ENCODE results near the gene UBE2G1. TPM values are rescaled to one million over a fixed set of nuclear protein-coding genes. Genes with fewer than 3 reads are reported as not detected.

Gene UBE2G1
- total RNA-seq, 1 experiment from 2014 or later, result 56.8 TPM

DNA sequence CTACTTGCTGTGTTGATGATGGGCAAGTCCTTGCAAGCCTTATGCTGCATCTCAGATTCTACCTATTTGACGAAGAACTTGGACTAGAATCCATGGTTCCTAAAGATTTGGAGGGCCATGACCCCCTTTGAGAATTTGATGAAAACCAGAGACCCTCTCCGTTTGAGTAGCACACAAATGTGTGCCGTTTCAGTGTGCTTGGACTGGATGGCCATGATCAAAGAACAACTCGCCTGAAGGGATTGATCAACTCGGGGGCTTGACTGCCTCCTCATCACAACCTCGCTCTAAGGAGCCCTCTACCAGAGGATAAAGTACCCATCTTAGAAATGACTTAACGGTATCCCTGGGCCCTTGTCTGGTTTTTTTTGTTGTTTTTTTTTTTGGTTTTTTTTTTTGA, 99.9 kb downstream of the UBE2G1 start:
- ChIA-PET POLR2A (no interaction called here), CTCF (no interaction called here)
- Histone ChIP-seq H3K4me1 (no peaks in the 10 kb centered on the region), H3K36me3 (ENCODE audit: control insufficient read depth, insufficient read depth, low read length) (no peaks in the 10 kb centered on the region), H3K4me3 (ENCODE audit: low read depth, low read length) (no peak overlapping the region), H3K9me3 (no peaks in the 10 kb centered on the region), H3K27me3 (replicated peaks; ENCODE audit: control insufficient read depth, insufficient read depth, low read length) (no peaks in the 10 kb centered on the region)
- Mint-ChIP-seq H3K27ac (ENCODE audit: unreplicated experiment) (no peak overlapping the region), H3K4me1 (ENCODE audit: low read depth, unreplicated experiment) (peaks cover 9% of the 10 kb centered on the region), H3K4me3 (ENCODE audit: unreplicated experiment) (no peak overlapping the region), H3K36me3 (ENCODE audit: insufficient read depth, unreplicated experiment) (peaks cover 18% of the 10 kb centered on the region), H3K27me3 (ENCODE audit: insufficient read depth, unreplicated experiment) (no peaks in the 10 kb centered on the region), H3K9me3 (ENCODE audit: unreplicated experiment) (no peaks in the 10 kb centered on the region)
- intact Hi-C loops (cut with micrococcal nuclease; ENCODE audit: unreplicated experiment), result no loop called here
- TF ChIP-seq, protein P1, sequence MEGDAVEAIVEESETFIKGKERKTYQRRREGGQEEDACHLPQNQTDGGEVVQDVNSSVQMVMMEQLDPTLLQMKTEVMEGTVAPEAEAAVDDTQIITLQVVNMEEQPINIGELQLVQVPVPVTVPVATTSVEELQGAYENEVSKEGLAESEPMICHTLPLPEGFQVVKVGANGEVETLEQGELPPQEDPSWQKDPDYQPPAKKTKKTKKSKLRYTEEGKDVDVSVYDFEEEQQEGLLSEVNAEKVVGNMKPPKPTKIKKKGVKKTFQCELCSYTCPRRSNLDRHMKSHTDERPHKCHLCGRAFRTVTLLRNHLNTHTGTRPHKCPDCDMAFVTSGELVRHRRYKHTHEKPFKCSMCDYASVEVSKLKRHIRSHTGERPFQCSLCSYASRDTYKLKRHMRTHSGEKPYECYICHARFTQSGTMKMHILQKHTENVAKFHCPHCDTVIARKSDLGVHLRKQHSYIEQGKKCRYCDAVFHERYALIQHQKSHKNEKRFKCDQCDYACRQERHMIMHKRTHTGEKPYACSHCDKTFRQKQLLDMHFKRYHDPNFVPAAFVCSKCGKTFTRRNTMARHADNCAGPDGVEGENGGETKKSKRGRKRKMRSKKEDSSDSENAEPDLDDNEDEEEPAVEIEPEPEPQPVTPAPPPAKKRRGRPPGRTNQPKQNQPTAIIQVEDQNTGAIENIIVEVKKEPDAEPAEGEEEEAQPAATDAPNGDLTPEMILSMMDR (IDR thresholded peaks at IDR 0.05; ENCODE audit: insufficient read depth in 1 of 2, low read depth in 1 of 2, low read length in 1 of 2, severe bottlenecking in 1 of 2, unreplicated experiment in 1 of 2), result no peak
- DNase-seq, result no peak
- no TSS peak for BruUV-seq (replicated peaks)

DNA sequence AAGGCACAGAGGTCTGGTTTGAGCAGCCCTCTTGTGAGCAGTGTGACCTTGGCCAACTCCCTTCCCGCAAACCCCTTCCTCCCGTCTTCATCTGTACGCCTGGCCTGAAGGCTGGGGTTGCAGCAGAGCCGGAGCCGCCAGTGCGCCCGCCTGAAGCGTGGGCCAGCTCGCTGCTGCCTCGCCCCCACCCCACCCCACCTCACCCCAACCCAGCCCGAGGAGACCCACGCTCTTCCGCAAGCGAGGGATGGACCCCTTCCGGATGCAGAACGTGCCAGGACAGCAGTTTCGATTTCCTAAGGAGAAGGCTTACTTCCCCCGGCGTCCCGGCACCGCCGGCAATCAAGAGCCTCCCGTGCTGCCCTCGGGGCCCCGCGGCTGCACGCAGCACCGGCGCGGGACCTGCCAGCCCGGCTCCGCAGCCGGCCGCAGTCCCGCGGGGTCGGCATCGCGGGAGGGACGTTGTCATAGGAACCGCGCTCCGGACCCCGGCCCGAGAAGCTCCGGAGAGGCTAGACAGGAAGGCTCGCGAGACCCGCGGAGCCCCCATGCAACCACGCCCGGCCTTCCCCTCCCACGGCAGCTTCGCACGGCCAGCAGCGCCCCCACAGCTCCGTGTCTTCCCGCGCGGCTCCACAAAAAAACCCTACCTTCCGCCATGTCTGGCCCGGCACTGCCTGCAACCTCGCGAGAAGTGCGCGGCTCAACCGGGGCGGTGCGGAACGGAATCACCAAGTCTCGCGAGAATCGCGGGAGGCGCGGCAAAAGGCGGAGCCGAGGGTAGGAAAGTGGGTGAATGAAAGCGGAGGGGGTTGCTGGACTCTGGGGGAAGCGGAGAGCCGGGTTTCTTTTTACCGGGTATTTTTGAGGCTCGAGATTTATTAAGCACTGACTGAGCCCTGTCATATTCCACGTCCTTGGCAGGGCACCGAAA, 102.9 kb downstream of the UBE2G1 start, which contains the start of gene ANKFY1:
TSS of gene ANKFY1 (minus strand) at position 698 of the 934 bp plus-strand sequence. CDS start at position 660, 38 bp downstream.
- peaks cover 9% of the 10 kb centered on the region for H3K4me1 Mint-ChIP-seq (ENCODE audit: low read depth, unreplicated experiment)
- ChIA-PET POLR2A (interaction anchor here (0.6 kb wide), 3 partner anchors 12 to 713 kb away, joined by 3 to 9 read pairs (median 4); no protein-coding TSS in a partner anchor), CTCF (interaction anchor here (0.6 kb wide), 1 partner anchor 11 kb away, joined by 3 read pairs; no protein-coding TSS in a partner anchor)
- no peaks in the 10 kb centered on the region for H3K9me3 Mint-ChIP-seq (ENCODE audit: unreplicated experiment)
- H3K36me3 ChIP-seq (ENCODE audit: control insufficient read depth, insufficient read depth, low read length), result no peaks in the 10 kb centered on the region
- TF ChIP-seq, protein P1 (IDR thresholded peaks at IDR 0.05; ENCODE audit: insufficient read depth in 1 of 2, low read depth in 1 of 2, low read length in 1 of 2, severe bottlenecking in 1 of 2, unreplicated experiment in 1 of 2), result peak in 1 of 2 experiments; percentile 7
- no peaks in the 10 kb centered on the region for H3K27me3 Mint-ChIP-seq (ENCODE audit: insufficient read depth, unreplicated experiment)
- peak within 1 kb of the TSS; percentile 86 for H3K4me3 ChIP-seq (ENCODE audit: low read depth, low read length)
- H3K36me3 Mint-ChIP-seq (ENCODE audit: insufficient read depth, unreplicated experiment), result peaks cover 20% of the 10 kb centered on the region
- intact Hi-C loops (cut with micrococcal nuclease; ENCODE audit: unreplicated experiment), result loop anchor here (5.0 kb wide), 1 partner anchor 104 kb away; the partner anchor contains the start of gene UBE2G1
- no peaks in the 10 kb centered on the region for H3K4me1 ChIP-seq
- peak within 1 kb of the TSS; percentile 97 for H3K27ac Mint-ChIP-seq (ENCODE audit: unreplicated experiment)
- no peaks in the 10 kb centered on the region for H3K27me3 ChIP-seq (replicated peaks; ENCODE audit: control insufficient read depth, insufficient read depth, low read length)
- H3K4me3 Mint-ChIP-seq (ENCODE audit: unreplicated experiment), result peak within 1 kb of the TSS; percentile 80
- DNase-seq, result peak; percentile 89 to 93
- BruUV-seq (replicated peaks), result no TSS peak
- no peaks in the 10 kb centered on the region for H3K9me3 ChIP-seq

DNA sequence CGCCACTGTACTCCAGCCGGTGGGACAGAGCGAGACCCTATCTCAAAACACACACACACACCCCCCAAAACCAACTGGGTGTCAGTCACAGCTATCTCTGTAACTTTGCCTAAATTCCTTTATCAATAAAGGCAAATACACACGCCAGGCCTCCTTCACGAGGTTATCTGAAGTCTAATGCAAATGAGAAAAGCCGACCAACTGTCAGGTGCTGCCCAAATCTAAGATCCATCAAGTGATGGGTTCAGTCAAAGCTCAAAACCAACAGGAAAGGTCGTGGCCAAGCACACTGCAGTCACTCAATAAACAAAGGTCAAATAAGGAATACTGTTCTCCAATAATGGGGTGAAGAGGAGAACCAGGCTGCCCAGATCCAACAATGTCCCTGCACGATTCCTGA, 103.8 kb downstream of the UBE2G1 start:
- TF ChIP-seq, protein P1 (IDR thresholded peaks at IDR 0.05; ENCODE audit: insufficient read depth in 1 of 2, low read depth in 1 of 2, low read length in 1 of 2, severe bottlenecking in 1 of 2, unreplicated experiment in 1 of 2), result no peak
- no peaks in the 10 kb centered on the region for H3K9me3 ChIP-seq
- POLR2A ChIA-PET, result interaction anchor here (0.6 kb wide), 1 partner anchor 12 kb away, joined by 4 read pairs; no protein-coding TSS in a partner anchor
- no peaks in the 10 kb centered on the region for H3K4me1 ChIP-seq
- H3K27me3 ChIP-seq (replicated peaks; ENCODE audit: control insufficient read depth, insufficient read depth, low read length), result no peaks in the 10 kb centered on the region
- intact Hi-C loops (cut with micrococcal nuclease; ENCODE audit: unreplicated experiment), result loop anchor here (5.0 kb wide), 1 partner anchor 105 kb away; the partner anchor contains the start of gene UBE2G1
- H3K27me3 Mint-ChIP-seq (ENCODE audit: insufficient read depth, unreplicated experiment), result no peaks in the 10 kb centered on the region
- H3K36me3 ChIP-seq (ENCODE audit: control insufficient read depth, insufficient read depth, low read length), result no peaks in the 10 kb centered on the region
- H3K9me3 Mint-ChIP-seq (ENCODE audit: unreplicated experiment), result no peaks in the 10 kb centered on the region
- H3K4me3 Mint-ChIP-seq (ENCODE audit: unreplicated experiment), result peak overlapping the region; percentile 80
- peaks cover 11% of the 10 kb centered on the region for H3K4me1 Mint-ChIP-seq (ENCODE audit: low read depth, unreplicated experiment)
- peaks cover 20% of the 10 kb centered on the region for H3K36me3 Mint-ChIP-seq (ENCODE audit: insufficient read depth, unreplicated experiment)
- peak overlapping the region; percentile 97 for H3K27ac Mint-ChIP-seq (ENCODE audit: unreplicated experiment)
- CTCF ChIA-PET, result no interaction called here
- DNase-seq, result no peak
- H3K4me3 ChIP-seq (ENCODE audit: low read depth, low read length), result peak overlapping the region; percentile 86
- no TSS peak for BruUV-seq (replicated peaks)

Measured in Caco-2 (cell line).